ENCODE data around the gene PKP1.

PKP1 gene

DNA sequence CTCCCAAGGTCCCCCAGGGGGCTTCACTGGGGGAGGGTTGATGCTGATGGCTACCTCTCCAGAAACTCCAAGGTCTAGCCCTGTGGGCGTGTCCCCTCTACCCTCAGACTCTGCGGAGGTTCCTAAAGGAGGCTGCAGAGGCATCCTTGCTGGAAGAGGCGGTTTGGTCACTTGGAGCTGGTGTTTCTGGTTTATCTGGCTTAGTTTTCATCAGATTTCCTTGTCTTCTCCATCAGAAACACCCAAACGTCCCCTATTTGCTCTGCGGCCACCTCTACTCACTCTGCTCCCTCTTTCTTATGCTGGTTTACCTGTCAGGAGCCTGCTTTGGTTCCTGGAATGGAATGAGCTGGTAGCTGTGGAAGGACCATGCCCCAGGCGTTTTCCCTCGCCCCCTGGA lies 2.5 kb downstream of the PKP1 start:
- TF ChIP-seq ZNF565 (CRISPR knock-in tag; conservative IDR thresholded peaks at IDR 0.05; ENCODE audit: low read depth), result no peak
- TF ChIP-seq SNAI2 (CRISPR knock-in tag; IDR thresholded peaks at IDR 0.05), result no peak
- no peak for TF ChIP-seq BACH2 (CRISPR knock-in tag; IDR thresholded peaks at IDR 0.05; ENCODE audit: borderline replicate concordance)
- TF ChIP-seq, protein P1, sequence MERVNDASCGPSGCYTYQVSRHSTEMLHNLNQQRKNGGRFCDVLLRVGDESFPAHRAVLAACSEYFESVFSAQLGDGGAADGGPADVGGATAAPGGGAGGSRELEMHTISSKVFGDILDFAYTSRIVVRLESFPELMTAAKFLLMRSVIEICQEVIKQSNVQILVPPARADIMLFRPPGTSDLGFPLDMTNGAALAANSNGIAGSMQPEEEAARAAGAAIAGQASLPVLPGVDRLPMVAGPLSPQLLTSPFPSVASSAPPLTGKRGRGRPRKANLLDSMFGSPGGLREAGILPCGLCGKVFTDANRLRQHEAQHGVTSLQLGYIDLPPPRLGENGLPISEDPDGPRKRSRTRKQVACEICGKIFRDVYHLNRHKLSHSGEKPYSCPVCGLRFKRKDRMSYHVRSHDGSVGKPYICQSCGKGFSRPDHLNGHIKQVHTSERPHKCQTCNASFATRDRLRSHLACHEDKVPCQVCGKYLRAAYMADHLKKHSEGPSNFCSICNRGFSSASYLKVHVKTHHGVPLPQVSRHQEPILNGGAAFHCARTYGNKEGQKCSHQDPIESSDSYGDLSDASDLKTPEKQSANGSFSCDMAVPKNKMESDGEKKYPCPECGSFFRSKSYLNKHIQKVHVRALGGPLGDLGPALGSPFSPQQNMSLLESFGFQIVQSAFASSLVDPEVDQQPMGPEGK (CRISPR knock-in tag; IDR thresholded peaks at IDR 0.05; ENCODE audit: borderline replicate concordance), result no peak
- TF ChIP-seq, protein P2, sequence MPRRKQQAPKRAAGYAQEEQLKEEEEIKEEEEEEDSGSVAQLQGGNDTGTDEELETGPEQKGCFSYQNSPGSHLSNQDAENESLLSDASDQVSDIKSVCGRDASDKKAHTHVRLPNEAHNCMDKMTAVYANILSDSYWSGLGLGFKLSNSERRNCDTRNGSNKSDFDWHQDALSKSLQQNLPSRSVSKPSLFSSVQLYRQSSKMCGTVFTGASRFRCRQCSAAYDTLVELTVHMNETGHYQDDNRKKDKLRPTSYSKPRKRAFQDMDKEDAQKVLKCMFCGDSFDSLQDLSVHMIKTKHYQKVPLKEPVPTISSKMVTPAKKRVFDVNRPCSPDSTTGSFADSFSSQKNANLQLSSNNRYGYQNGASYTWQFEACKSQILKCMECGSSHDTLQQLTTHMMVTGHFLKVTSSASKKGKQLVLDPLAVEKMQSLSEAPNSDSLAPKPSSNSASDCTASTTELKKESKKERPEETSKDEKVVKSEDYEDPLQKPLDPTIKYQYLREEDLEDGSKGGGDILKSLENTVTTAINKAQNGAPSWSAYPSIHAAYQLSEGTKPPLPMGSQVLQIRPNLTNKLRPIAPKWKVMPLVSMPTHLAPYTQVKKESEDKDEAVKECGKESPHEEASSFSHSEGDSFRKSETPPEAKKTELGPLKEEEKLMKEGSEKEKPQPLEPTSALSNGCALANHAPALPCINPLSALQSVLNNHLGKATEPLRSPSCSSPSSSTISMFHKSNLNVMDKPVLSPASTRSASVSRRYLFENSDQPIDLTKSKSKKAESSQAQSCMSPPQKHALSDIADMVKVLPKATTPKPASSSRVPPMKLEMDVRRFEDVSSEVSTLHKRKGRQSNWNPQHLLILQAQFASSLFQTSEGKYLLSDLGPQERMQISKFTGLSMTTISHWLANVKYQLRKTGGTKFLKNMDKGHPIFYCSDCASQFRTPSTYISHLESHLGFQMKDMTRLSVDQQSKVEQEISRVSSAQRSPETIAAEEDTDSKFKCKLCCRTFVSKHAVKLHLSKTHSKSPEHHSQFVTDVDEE (CRISPR knock-in tag; IDR thresholded peaks at IDR 0.05), result no peak
- TF ChIP-seq TOX (CRISPR knock-in tag; IDR thresholded peaks at IDR 0.05; ENCODE audit: borderline replicate concordance), result no peak
- ATAC-seq, result no peak

GRCh38 chr1:201286445-201286844 lies 3.1 kb downstream of the PKP1 start:
- no peak for ATAC-seq
- TF ChIP-seq RARB (CRISPR knock-in tag; IDR thresholded peaks at IDR 0.05) (no peak), ZNF70 (CRISPR knock-in tag; IDR thresholded peaks at IDR 0.05) (no peak), ISL1 (CRISPR knock-in tag; IDR thresholded peaks at IDR 0.05) (no peak), TOX (CRISPR knock-in tag; IDR thresholded peaks at IDR 0.05; ENCODE audit: borderline replicate concordance) (no peak), BACH2 (CRISPR knock-in tag; IDR thresholded peaks at IDR 0.05; ENCODE audit: borderline replicate concordance) (no peak), ZFP30 (CRISPR knock-in tag; IDR thresholded peaks at IDR 0.05) (no peak), ESRRG (CRISPR knock-in tag; IDR thresholded peaks at IDR 0.05) (no peak), CSDC2 (CRISPR knock-in tag; IDR thresholded peaks at IDR 0.05) (no peak), GLIS3 (CRISPR knock-in tag; IDR thresholded peaks at IDR 0.05) (no peak), SNAI2 (CRISPR knock-in tag; IDR thresholded peaks at IDR 0.05) (no peak), ZFP3 (CRISPR knock-in tag; IDR thresholded peaks at IDR 0.05) (no peak)
- TF ChIP-seq, protein P3, sequence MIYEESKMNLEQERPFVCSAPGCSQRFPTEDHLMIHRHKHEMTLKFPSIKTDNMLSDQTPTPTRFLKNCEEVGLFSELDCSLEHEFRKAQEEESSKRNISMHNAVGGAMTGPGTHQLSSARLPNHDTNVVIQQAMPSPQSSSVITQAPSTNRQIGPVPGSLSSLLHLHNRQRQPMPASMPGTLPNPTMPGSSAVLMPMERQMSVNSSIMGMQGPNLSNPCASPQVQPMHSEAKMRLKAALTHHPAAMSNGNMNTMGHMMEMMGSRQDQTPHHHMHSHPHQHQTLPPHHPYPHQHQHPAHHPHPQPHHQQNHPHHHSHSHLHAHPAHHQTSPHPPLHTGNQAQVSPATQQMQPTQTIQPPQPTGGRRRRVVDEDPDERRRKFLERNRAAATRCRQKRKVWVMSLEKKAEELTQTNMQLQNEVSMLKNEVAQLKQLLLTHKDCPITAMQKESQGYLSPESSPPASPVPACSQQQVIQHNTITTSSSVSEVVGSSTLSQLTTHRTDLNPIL (CRISPR knock-in tag; IDR thresholded peaks at IDR 0.05; ENCODE audit: low read depth), result no peak

DNA sequence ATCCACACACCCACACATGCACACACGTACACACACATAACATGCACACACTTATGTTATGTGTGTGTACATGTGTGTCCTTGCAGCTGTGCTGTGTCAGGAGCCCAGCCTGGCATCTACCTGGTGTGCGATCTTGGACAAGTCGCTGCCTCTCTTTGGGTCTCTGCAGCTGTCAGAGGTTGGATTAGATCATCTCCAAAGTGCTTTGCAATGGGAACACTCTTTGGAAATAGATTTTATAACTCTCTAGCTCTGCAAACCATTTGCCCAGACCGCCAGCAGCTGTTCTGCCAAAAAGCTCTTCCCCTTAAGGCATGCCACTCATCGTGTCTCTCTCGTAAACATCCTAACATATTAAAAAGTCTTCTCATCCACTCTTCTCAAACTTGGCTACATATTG lies 4.7 kb downstream of the PKP1 start:
- no peak for ATAC-seq
- TF ChIP-seq PPARA (CRISPR knock-in tag; IDR thresholded peaks at IDR 0.05; ENCODE audit: borderline replicate concordance) (no peak), ZFP30 (CRISPR knock-in tag; IDR thresholded peaks at IDR 0.05) (no peak), ISL1 (CRISPR knock-in tag; IDR thresholded peaks at IDR 0.05) (no peak), SNAI2 (CRISPR knock-in tag; IDR thresholded peaks at IDR 0.05) (no peak), CSRNP3 (CRISPR knock-in tag; IDR thresholded peaks at IDR 0.05) (no peak), TCF4 (CRISPR knock-in tag; IDR thresholded peaks at IDR 0.05; ENCODE audit: borderline replicate concordance) (no peak)

DNA sequence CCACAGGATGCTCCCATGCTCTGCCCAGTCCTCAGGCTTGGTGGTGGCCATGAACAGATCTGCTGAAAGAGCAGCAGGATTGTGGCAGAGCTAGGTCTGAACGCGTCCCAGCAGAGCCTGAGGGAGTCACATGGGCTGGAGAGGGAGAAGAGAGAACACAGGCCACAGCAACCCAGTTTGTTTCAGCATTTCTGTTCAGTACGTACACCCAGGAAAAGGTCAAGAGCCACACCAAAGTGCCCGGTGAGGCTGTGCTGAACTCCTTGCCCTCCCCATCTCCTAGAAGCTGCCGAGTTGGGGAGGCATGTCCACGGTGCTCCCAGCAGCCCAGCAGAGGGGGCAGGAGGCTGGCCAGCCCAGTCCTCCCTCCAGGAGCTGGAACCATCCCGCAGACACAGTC lies 5.5 kb downstream of the PKP1 start:
- ATAC-seq, result no peak
- TF ChIP-seq GLIS3 (CRISPR knock-in tag; IDR thresholded peaks at IDR 0.05) (no peak), PPARA (CRISPR knock-in tag; IDR thresholded peaks at IDR 0.05; ENCODE audit: borderline replicate concordance) (no peak), ZNF565 (CRISPR knock-in tag; conservative IDR thresholded peaks at IDR 0.05; ENCODE audit: low read depth) (no peak), CSRNP3 (CRISPR knock-in tag; IDR thresholded peaks at IDR 0.05) (no peak), ZNF8 (CRISPR knock-in tag; IDR thresholded peaks at IDR 0.05) (no peak), ZFP30 (CRISPR knock-in tag; IDR thresholded peaks at IDR 0.05) (no peak), ZNF70 (CRISPR knock-in tag; IDR thresholded peaks at IDR 0.05) (no peak), CSDC2 (CRISPR knock-in tag; IDR thresholded peaks at IDR 0.05) (no peak), SNAI2 (CRISPR knock-in tag; IDR thresholded peaks at IDR 0.05) (no peak), TCF4 (CRISPR knock-in tag; IDR thresholded peaks at IDR 0.05; ENCODE audit: borderline replicate concordance) (no peak), ARNTL (CRISPR knock-in tag; IDR thresholded peaks at IDR 0.05; ENCODE audit: borderline replicate concordance, low read depth) (no peak)
- TF ChIP-seq, protein P1 (CRISPR knock-in tag; IDR thresholded peaks at IDR 0.05; ENCODE audit: borderline replicate concordance), result no peak

All from SK-N-SH treated with all-trans-retinoic acid at 6 μM for 48 hours (cell line).